Right cardiac atrium (tissue), 5 donors: Measurements from ENCODE around the gene LAMTOR4. TPM values are rescaled to one million over a fixed set of nuclear protein-coding genes. Genes with fewer than 3 reads are reported as not detected.
"Not testable (repeated sequence)": the region's sequence is repeated elsewhere in the genome, so short reads cannot be mapped to it uniquely, and the experiment has no call there.

Experiments used
- ATAC-seq, 2 donors: fragments of 200-7000 bp; cut with Tn5 transposase; one replicate each; pipeline versions ENCODE4 v1.8.0 to v1.9.1; 2020; ENCODE audit warnings: moderate library complexity in 2 of 2, mild to moderate bottlenecking in 1 of 2
- DNase-seq, 3 donors: peaks; one replicate each; pipeline ENCODE4 v3.0.0-alpha.2; 2020
- H3K27ac ChIP-seq: one replicate; pipeline ENCODE4 v1.5.1; 2013; ENCODE audit warnings: mild to moderate bottlenecking, low read length, control low read depth, moderate library complexity
- H3K27me3 ChIP-seq: one replicate; pipeline ENCODE4 v1.6.1; 2013; ENCODE audit not compliant: control insufficient read depth, insufficient read depth
- H3K4me1 ChIP-seq: one replicate; pipeline ENCODE4 v1.6.1; 2013; ENCODE audit warnings: low read length; ENCODE audit not compliant: control insufficient read depth, insufficient read depth
- H3K4me3 ChIP-seq: one replicate; pipeline ENCODE4 v1.5.1; 2013; ENCODE audit warnings: low read length, control low read depth
- H3K9me3 ChIP-seq: one replicate; pipeline ENCODE4 v1.6.1; 2013; ENCODE audit warnings: low read length; ENCODE audit not compliant: control insufficient read depth
- WGBS: extraction: QIAGEN DNeasy Blood & Tissue Kit; methylation state at CpG from one replicate; pipeline ENCODE4 v1.1.7; 2013; 5-methylcytosine and 5-hydroxymethylcytosine counted together
- intact Hi-C, 4 donors: fragments of 100-400 bp; cut with DNase I; formaldehyde crosslinking; loops; one replicate each; pipeline versions ENCODE4 v1.11.0 to v1.14.0; 2022 to 2023
- microRNA-seq, 2 donors: library from miRNA; unstranded; fragments of <30 nt; microRNA quantifications; one replicate each; pipeline ENCODE4 v1.2.0, GENCODE V29; 2020 to 2021
- polyA plus RNA-seq: library from polyadenylated mRNA; stranded (reverse); fragments of 200-250 nt; gene quantifications from one replicate; pipeline ENCODE4 v1.2.3, GENCODE V29; 2013
- total RNA-seq, 4 donors: library from RNA; stranded (reverse); fragmentation: NEBNext Ultra II Directional; extraction: Animal tissue kit (Norgen Biotek cat#: 25700); gene quantifications; one replicate each; pipeline ENCODE4 v1.2.1, GENCODE V29; 2021
- donor health status: healthy with polysubstance abuse.
- donor health status: DM: no; HTN: yes; CAD: no.
- donor health status: DM: no; HTN: no; CAD: no.
- donor health status: DM: no; HTN: yes; CAD: no; lungs with severe emphysema.
- donor health status: DM: yes; HTN: yes; CAD: no.

LAMTOR4 gene
- total and polyA plus RNA-seq, 5 donors, result 88.7 to 193 (median 118) TPM

DNA sequence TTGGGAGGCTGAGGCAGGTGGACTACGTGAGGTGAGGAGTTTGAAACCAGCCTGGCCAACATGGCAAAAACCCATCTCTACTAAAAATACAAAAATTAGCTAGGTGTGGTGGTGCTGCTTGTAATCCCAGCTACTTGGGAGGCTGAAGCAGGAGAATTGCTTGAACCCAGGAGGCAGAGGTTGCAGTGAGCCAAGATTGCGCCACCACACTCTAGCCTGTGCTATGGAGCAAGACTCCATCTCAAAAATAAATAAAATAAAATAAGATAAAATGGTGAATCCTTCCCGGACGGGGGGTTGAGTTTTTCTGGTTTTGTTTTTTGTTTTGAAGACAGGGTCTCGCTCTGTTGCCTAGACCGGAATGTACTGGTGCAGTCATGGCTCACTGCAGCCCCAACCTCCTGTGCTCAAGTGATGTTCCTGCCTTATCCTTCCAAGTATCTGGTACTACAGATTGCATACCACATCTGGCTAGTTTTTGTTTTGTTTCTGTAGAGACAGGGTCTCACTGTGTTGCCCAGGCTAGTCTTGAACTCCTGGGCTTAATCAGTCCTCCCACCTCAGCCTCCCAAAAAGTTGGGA is 43.7 kb downstream of the LAMTOR4 start:
- DNase-seq, ATAC-seq, intact Hi-C loops, H3K27ac ChIP-seq, H3K4me3 ChIP-seq, H3K4me1 ChIP-seq, H3K27me3 ChIP-seq, H3K9me3 ChIP-seq: not testable (repeated sequence)
- 96% methylated on average over 6 of the region's 6 CpGs for WGBS

DNA sequence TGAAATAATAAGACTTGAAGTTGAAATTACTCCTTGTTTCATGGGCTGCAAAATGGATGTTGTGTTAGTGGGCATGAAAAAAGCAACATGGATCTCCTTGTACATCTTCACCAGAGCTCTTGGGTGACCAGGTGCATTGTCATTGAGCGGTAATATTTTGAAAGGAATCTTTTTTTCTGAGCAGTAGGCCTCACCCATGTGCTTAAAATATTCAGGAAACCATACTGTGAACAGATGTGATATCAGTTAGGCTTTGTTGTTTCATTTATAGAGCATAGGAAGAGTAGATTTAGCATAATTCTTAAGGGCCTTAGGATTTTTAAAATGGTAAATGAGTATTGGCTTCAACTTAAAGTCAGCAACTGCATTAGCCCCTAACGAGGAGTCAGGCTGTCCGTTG is 44.3 kb downstream of the LAMTOR4 start:
- Histone ChIP-seq H3K9me3 (no peaks in the 10 kb centered on the region), H3K27ac (no peak overlapping the region), H3K4me3 (no peak overlapping the region), H3K27me3 (no peaks in the 10 kb centered on the region), H3K4me1 (no peaks in the 10 kb centered on the region)
- ATAC-seq (no peak), DNase-seq (no peak)
- WGBS, result 89% methylated on average over 3 of the region's 3 CpGs
- intact Hi-C loops, result no loop called here

DNA sequence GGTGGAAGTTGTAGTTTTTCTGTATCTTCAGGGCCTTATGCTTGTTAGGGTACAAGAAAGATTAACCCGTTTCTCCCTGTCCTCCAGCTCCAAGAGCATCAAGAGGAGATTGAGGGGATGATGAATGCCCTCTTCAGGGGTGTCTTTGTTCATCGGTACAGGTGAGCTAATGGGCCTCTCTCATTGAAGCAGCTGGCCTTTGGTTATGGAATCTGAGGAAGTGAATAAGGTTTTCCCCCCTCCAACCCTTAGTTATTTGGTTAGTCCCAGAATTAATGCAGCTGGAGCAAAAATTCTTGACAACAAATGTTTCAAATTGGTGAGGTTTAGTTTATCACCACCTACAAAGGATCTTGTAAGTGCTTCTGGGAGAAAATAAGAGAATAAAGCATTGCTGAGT is 46.5 kb downstream of the LAMTOR4 start:
- Histone ChIP-seq H3K4me1 (no peaks in the 10 kb centered on the region), H3K9me3 (no peaks in the 10 kb centered on the region), H3K4me3 (no peak overlapping the region), H3K27me3 (no peaks in the 10 kb centered on the region), H3K27ac (no peak overlapping the region)
- ATAC-seq, result no peak
- 73% methylated on average over 2 of the region's 2 CpGs for WGBS
- DNase-seq, result no peak
- intact Hi-C loops, result no loop called here

DNA sequence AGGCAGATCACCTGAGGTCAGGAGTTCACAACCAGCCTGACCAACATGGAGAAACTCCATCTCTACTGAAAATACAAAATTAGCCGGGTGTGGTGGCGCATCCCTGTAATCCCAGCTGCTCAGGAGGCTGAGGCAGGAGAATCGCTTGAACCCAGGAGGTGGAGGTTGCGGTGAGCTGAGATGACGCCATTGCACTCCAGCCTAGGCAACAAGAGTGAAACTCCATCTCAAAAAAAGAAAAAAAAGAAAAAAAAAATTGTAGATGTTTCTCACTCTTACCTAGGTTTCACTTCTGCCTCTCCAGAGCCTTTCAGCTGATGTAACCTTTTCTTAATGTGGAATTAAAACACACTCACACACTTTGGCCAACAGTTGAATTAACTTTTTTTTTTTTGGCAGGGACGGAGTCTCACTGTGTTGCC is 47.2 kb downstream of the LAMTOR4 start:
- intact Hi-C loops, ATAC-seq, H3K27me3 ChIP-seq, H3K4me3 ChIP-seq, DNase-seq, H3K27ac ChIP-seq, H3K9me3 ChIP-seq, H3K4me1 ChIP-seq: not testable (repeated sequence)
- WGBS, result 96% methylated on average over 6 of the region's 6 CpGs

DNA sequence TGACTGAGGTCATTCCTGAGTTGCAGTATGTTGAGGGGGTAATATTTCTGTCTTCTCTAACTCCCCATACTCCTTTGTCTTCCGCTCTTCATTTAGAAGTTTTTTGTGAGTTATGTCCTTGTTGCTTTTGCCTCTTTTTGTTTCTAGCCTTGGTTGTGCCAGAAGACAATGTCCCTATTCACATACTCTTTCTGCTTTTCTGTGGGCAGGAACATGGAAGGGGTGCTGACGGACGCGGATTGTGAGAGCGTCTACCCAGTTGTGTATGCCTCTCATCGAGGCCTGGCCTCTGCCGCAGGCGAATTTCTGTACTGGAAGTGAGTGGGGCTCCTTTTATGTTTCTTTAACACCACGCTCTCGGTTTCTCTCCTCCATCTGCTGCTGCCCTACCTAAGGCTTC is 49.5 kb downstream of the LAMTOR4 start:
- no peak for DNase-seq
- Histone ChIP-seq H3K4me3 (no peak overlapping the region), H3K27me3 (no peaks in the 10 kb centered on the region), H3K4me1 (no peaks in the 10 kb centered on the region), H3K27ac (no peak overlapping the region), H3K9me3 (no peaks in the 10 kb centered on the region)
- WGBS, result 92% methylated on average over 10 of the region's 10 CpGs
- intact Hi-C loops, result no loop called here
- ATAC-seq, result no peak

DNA sequence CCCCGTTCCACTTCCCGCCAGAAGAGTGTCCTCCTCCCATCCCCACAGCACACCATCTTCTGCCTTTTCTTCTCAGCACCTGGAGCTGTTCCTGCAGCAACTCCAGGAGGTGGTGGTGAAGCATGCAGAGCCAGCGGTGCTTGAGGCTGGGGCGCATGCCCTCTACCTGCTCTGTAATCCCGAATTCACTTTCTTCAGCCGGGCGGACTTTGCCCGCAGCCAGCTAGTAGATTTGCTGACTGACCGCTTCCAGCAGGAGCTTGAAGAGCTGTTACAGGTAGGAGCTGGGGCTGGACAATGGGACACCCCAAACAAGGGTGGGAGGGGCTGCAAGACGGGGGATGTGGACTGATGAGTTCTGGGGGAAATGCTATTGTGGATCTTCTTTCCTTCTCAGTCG is 52.0 kb downstream of the LAMTOR4 start:
- no peaks in the 10 kb centered on the region for H3K9me3 ChIP-seq
- DNase-seq (no peak), ATAC-seq (no peak)
- H3K4me1 ChIP-seq, result no peaks in the 10 kb centered on the region
- H3K27ac ChIP-seq, result no peak overlapping the region
- H3K27me3 ChIP-seq, result no peaks in the 10 kb centered on the region
- intact Hi-C loops, result no loop called here
- WGBS, result 83% methylated on average over 11 of the region's 11 CpGs
- no peak overlapping the region for H3K4me3 ChIP-seq

Small RNA genes within 50 kb of the gene (microRNA-seq; reads per million reads assigned to microRNA genes)
- 0 to 0.42 reads per million in 2 donors for gene MIR4658

Other genes with a start within 250 kb of the LAMTOR4 start
- gene TRIM4, start 229.4 kb upstream of the LAMTOR4 start, total RNA-seq, result 10 to 100 TPM in 2 of 4 donors, 1 to 10 TPM in 2; 8.8 to 11.2 (median 10.0) TPM
- gene TRIM4, start 229.4 kb upstream of the LAMTOR4 start, polyA plus RNA-seq, result 7.6 TPM
- under 1 TPM in 2 of 4 donors, not detected in 2; 0.20 to 0.53 TPM for gene GJC3, start 219.3 kb upstream of the LAMTOR4 start, total RNA-seq
- 0.43 TPM for gene GJC3, start 219.3 kb upstream of the LAMTOR4 start, polyA plus RNA-seq
- 10 to 100 TPM; 10.7 to 28.8 (median 16.1) TPM for gene AZGP1, start 172.9 kb upstream of the LAMTOR4 start, total RNA-seq
- gene AZGP1, start 172.9 kb upstream of the LAMTOR4 start, polyA plus RNA-seq, result 17.0 TPM
- 10 to 100 TPM; 39.7 to 52.7 (median 50.4) TPM for gene ZKSCAN1, start 133.3 kb upstream of the LAMTOR4 start, total RNA-seq
- gene ZKSCAN1, start 133.3 kb upstream of the LAMTOR4 start, polyA plus RNA-seq, result 9.8 TPM
- gene ZSCAN21, start 99.1 kb upstream of the LAMTOR4 start, total RNA-seq, result 1 to 10 TPM; 7.1 to 8.6 (median 7.7) TPM
- 6.2 TPM for gene ZSCAN21, start 99.1 kb upstream of the LAMTOR4 start, polyA plus RNA-seq
- gene ZNF3, start 67.2 kb upstream of the LAMTOR4 start, total RNA-seq, result 10 to 100 TPM; 17.8 to 18.2 (median 18.0) TPM
- gene ZNF3, start 67.2 kb upstream of the LAMTOR4 start, polyA plus RNA-seq, result 12.1 TPM
- gene COPS6, start 59.9 kb upstream of the LAMTOR4 start, total RNA-seq, result 100 to 1,000 TPM; 112 to 126 (median 117) TPM
- gene COPS6, start 59.9 kb upstream of the LAMTOR4 start, polyA plus RNA-seq, result 131 TPM
- gene MCM7, start 47.5 kb upstream of the LAMTOR4 start, total RNA-seq, result 10 to 100 TPM; 14.2 to 26.9 (median 21.6) TPM
- 16.7 TPM for gene MCM7, start 47.5 kb upstream of the LAMTOR4 start, polyA plus RNA-seq
- 10 to 100 TPM; 10.1 to 15.4 (median 14.0) TPM for gene AP4M1, start 47.3 kb upstream of the LAMTOR4 start, total RNA-seq
- 10.7 TPM for gene AP4M1, start 47.3 kb upstream of the LAMTOR4 start, polyA plus RNA-seq
- gene TAF6, start 29.6 kb upstream of the LAMTOR4 start, total RNA-seq, result 10 to 100 TPM; 29.7 to 37.7 (median 32.9) TPM
- gene TAF6, start 29.6 kb upstream of the LAMTOR4 start, polyA plus RNA-seq, result 33.9 TPM
- gene CNPY4, start 29.3 kb upstream of the LAMTOR4 start, total RNA-seq, result 10 to 100 TPM in 3 of 4 donors, 1 to 10 TPM in 1; 9.1 to 14.7 (median 12.1) TPM
- 13.9 TPM for gene CNPY4, start 29.3 kb upstream of the LAMTOR4 start, polyA plus RNA-seq
- 1 to 10 TPM; 3.0 to 4.4 (median 3.5) TPM for gene MBLAC1, start 22.0 kb upstream of the LAMTOR4 start, total RNA-seq
- gene MBLAC1, start 22.0 kb upstream of the LAMTOR4 start, polyA plus RNA-seq, result 4.6 TPM
- 10 to 100 TPM in 2 of 4 donors, 1 to 10 TPM in 2; 7.2 to 11.5 (median 9.7) TPM for gene TRAPPC14, start 9.8 kb downstream of the LAMTOR4 start, total RNA-seq
- gene TRAPPC14, start 9.8 kb downstream of the LAMTOR4 start, polyA plus RNA-seq, result 7.7 TPM
- 1 to 10 TPM; 2.0 to 3.5 (median 2.3) TPM for gene GAL3ST4, start 19.7 kb downstream of the LAMTOR4 start, total RNA-seq
- 1.7 TPM for gene GAL3ST4, start 19.7 kb downstream of the LAMTOR4 start, polyA plus RNA-seq
- under 1 TPM; 0.09 to 0.78 (median 0.29) TPM for gene GPC2, start 28.5 kb downstream of the LAMTOR4 start, total RNA-seq
- 0.38 TPM for gene GPC2, start 28.5 kb downstream of the LAMTOR4 start, polyA plus RNA-seq
- gene STAG3, start 29.0 kb downstream of the LAMTOR4 start, total RNA-seq, result 1 to 10 TPM in 1 of 4 donors, under 1 TPM in 2, not detected in 1; 0.64 to 1.1 (median 0.91) TPM
- gene STAG3, start 29.0 kb downstream of the LAMTOR4 start, polyA plus RNA-seq, result 0.41 TPM
- not detected for gene PVRIG, start 71.0 kb downstream of the LAMTOR4 start, total RNA-seq
- 0.07 TPM for gene PVRIG, start 71.0 kb downstream of the LAMTOR4 start, polyA plus RNA-seq
- gene SPDYE3, start 158.8 kb downstream of the LAMTOR4 start, total RNA-seq, result not detected
- 0.20 TPM for gene SPDYE3, start 158.8 kb downstream of the LAMTOR4 start, polyA plus RNA-seq
- 10 to 100 TPM; 13.2 to 15.6 (median 13.7) TPM for gene PILRB, start 209.2 kb downstream of the LAMTOR4 start, total RNA-seq
- 18.1 TPM for gene PILRB, start 209.2 kb downstream of the LAMTOR4 start, polyA plus RNA-seq
- 1 to 10 TPM; 3.9 to 5.3 (median 4.9) TPM for gene PILRA, start 224.6 kb downstream of the LAMTOR4 start, total RNA-seq
- 2.3 TPM for gene PILRA, start 224.6 kb downstream of the LAMTOR4 start, polyA plus RNA-seq